Stimulated activated CD8-positive, alpha-beta memory T cell treated with anti-CD3 and anti-CD28 coated beads, Interleukin-7, amount 100 ng/mL, for 4 hours (primary cell): ENCODE data around the gene PDIA2.
"Not testable (repeated sequence)": the region's sequence is repeated elsewhere in the genome, so short reads cannot be mapped to it uniquely, and the experiment has no call there.

Experiments used
- DNase-seq, 2 donors: peaks; one replicate each; pipeline ENCODE4 v3.0.0-alpha.2; 2020; ENCODE audit warnings: low read depth in 2 of 2

PDIA2 gene

GRCh38 chr16:263944-264343 lies 19.0 kb upstream of the PDIA2 start:
- no peak for DNase-seq

- DNase-seq: no peak
Observed at GRCh38 chr16:264440-264951, 18.5 kb upstream of the PDIA2 start.

GRCh38 chr16:265002-265529 lies 17.9 kb upstream of the PDIA2 start:
- no peak for DNase-seq

GRCh38 chr16:265711-266110 lies 17.3 kb upstream of the PDIA2 start:
- no peak for DNase-seq

GRCh38 chr16:266258-267164 lies 16.5 kb upstream of the PDIA2 start:
- DNase-seq: no peak

- not testable (repeated sequence) for DNase-seq
Observed at GRCh38 chr16:267562-267961, 15.4 kb upstream of the PDIA2 start.

GRCh38 chr16:268141-269053 lies 14.6 kb upstream of the PDIA2 start:
- no peak for DNase-seq

GRCh38 chr16:269061-269796 lies 13.7 kb upstream of the PDIA2 start:
- DNase-seq: no peak

- DNase-seq: no peak
Observed at GRCh38 chr16:270381-271255, 12.3 kb upstream of the PDIA2 start.

GRCh38 chr16:272633-273546 lies 10.1 kb upstream of the PDIA2 start:
- no peak for DNase-seq

GRCh38 chr16:273547-274421 lies 9.2 kb upstream of the PDIA2 start:
- DNase-seq: no peak

GRCh38 chr16:275041-275641 lies 7.8 kb upstream of the PDIA2 start:
- no peak for DNase-seq

GRCh38 chr16:275786-276232 lies 7.2 kb upstream of the PDIA2 start, which contains the start of gene RGS11:
TSS of gene RGS11 (minus strand) at chr16:275944. CDS start at chr16:275911, 33 bp downstream.
- no peak for DNase-seq

GRCh38 chr16:276426-277077 lies 6.4 kb upstream of the PDIA2 start:
- DNase-seq: no peak

- DNase-seq: peak in 1 of 2 donors; percentile 18
Observed at GRCh38 chr16:278863-279366, 4.0 kb upstream of the PDIA2 start.

- no peak for DNase-seq
Observed at GRCh38 chr16:279531-279930, 3.4 kb upstream of the PDIA2 start.

GRCh38 chr16:280005-280460 lies 2.9 kb upstream of the PDIA2 start:
- DNase-seq: no peak
